Myocyte (in vitro differentiated cells): ENCODE data around the gene RGS6. TPM values are rescaled to one million over a fixed set of nuclear protein-coding genes. Genes with fewer than 3 reads are reported as not detected.

Experiments used
- DNase-seq: peaks from one replicate; pipeline ENCODE4 v3.0.0-alpha.2; 2012; ENCODE audit warnings: low read depth
- total RNA-seq: library from RNA; depleted of rRNA; stranded (reverse); fragments of >200 nt; gene quantifications from 2 replicates; pipeline ENCODE4 v1.2.3, GENCODE V29; 2014

Gene RGS6
- total RNA-seq, 1 donor from 2014 or later, result not detected

- DNase-seq, result no peak
Observed at GRCh38 chr14:72311116-72311515, 378.9 kb downstream of the RGS6 start.

DNA sequence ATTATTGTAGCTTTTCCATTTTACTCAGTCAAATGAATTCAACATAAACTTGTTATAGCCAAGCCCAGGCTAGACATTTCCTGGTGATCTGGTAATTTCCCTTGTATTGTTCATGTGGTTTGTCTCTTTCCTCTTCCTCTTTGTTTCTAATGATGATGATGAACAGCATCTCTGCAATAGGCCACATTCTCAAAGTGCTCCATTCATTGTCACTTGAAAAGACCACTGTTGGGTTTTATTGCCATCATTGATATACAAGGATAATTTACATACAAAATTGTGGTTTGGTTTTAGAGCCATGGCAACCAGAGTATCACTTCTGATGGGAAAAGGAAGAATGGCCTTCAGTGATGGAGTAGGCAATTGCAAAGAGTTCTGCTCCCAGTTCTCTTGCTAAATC is 379.3 kb downstream of the RGS6 start:
- no peak for DNase-seq

- no peak for DNase-seq
Observed at GRCh38 chr14:72314808-72315435, 382.7 kb downstream of the RGS6 start.

GRCh38 chr14:72315714-72316113 is 383.5 kb downstream of the RGS6 start:
- peak; percentile 3 for DNase-seq

DNA sequence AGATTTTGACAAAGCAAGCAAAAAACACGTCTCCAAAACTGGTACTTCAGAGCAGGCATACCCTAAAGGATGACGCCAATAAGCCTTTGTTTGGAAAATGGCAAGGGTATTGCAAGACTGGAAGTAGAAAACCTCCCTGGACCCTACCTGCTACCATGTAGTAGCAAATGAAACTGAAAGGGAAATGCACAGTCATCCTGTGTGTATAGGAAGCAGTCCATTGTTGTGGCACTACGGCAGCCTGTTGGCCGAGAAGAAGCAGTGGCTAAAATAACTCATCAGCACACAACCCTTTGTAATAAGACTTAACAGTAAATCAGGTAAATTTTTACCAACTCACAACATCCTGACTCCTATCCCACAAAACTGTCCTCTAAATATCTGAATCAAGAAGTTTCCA is 386.4 kb downstream of the RGS6 start:
- no peak for DNase-seq

DNA sequence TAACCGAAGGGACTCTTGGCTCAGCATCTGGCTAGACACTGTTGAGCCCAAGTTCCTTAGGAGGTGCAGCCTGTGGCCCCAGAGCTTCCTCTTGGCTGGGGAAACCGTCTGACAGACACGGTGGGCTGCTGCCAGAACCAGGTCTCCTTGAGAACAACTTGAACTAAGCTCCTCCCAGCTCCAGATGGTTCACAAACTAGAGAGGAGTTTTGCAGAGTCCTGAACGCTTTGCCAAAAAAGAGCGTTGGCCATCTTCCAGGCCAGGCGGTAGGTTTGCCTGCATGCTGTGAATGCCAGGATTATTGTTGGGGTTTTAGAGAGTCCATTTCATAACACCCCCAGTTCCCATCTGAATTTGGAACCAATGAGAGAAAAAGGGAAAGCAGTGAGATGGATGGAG is 399.8 kb downstream of the RGS6 start:
- DNase-seq, result no peak

DNA sequence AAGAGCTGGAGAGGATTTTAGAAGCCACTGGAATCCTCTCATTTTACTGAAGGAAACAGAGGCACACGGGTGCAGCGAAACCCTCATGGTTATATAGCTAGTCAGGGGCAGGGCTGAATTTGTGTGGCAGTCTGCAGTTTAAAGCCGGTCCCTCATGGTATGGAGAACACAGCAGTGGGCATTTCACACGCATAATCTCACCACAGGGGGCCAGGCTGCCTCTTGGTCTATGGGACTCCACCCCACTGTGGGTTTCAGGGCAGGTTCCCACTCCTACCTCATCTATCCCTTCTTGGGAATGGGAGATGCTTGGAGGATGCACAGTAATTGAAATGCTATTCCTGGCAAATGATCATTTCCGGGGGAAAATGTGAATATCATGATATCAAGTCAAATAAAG is 400.6 kb downstream of the RGS6 start:
- DNase-seq, result no peak

DNA sequence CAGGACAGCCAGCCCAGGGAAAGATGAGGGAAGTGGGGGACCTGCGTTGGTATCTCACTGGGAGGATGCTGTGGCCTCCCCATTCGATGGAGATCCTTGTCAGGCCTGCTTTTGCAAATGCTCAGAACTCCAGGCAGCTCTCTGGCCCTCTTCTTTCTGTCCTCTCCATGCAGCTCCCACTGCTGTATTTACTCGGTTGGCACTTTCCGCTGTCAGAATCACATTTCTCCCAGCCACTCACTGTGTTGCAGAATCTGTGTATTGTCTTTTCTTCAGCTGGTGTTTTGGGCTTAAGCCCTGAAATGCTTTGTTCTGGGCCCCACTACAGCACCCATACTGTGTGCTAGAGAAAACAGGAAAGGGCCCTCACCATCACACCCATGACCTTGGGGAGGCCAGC is 401.1 kb downstream of the RGS6 start:
- DNase-seq, result no peak

- no peak for DNase-seq
Observed at GRCh38 chr14:72336311-72336980, 404.2 kb downstream of the RGS6 start.

- no peak for DNase-seq
Observed at GRCh38 chr14:72341237-72341636, 409.0 kb downstream of the RGS6 start.

DNA sequence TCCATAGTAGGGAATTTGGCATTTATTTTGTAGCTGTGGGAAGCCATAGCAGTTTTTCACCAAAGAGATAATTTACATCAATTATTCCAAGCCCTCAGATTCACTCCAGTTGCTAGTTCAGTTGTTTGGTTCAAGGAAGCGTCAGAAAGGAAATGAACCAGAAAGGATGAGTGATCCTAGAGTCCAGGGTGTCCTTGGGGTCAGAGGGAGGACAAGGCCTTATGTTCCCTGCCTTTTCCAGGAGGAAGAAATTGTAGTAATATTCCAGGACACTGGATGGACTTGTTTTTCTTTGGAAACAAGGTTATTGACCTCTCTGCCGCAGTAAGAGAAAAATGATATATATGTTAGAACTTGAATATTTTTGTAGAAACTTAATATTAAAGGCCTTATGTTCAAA is 409.5 kb downstream of the RGS6 start:
- DNase-seq, result no peak

DNA sequence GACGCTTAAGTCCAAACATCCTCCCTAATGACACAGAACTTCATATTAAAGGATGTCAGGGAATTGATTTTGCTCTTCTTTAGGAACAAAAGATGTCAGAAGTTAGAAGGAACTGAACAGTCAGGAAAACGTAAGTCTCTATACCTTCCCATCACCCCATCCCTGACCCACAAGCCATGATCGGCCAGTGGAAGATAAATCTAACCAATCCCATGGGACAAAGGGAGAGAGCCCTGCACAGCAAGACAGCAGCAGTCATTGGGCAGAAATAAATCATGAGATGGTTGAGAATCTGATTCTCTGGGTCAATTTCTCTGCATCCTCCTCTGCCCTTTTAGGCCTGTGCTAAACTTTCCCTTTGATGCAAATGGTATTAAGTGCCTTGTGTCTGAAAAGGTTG is 414.9 kb downstream of the RGS6 start:
- no peak for DNase-seq

GRCh38 chr14:72350215-72350614 is 418.0 kb downstream of the RGS6 start:
- DNase-seq, result no peak

DNA sequence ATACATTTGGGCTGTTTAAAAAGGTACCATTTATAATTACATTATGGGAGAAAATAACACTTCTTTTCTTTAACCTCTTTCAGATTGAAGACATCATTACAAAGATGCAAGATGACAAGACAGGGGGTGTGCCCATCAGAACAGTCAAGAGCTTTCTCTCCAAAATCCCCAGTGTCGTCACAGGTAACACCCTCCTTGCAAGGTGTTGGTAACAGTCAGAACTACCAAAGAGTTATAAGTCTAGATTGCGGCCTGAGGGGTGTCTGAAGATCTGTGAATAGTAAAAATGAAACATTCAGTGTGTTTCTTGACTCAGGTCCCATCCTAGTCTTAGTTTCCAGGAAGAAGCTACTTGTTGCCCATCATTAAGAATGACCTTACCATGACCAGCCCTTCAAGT is 419.8 kb downstream of the RGS6 start:
- DNase-seq, result no peak

DNA sequence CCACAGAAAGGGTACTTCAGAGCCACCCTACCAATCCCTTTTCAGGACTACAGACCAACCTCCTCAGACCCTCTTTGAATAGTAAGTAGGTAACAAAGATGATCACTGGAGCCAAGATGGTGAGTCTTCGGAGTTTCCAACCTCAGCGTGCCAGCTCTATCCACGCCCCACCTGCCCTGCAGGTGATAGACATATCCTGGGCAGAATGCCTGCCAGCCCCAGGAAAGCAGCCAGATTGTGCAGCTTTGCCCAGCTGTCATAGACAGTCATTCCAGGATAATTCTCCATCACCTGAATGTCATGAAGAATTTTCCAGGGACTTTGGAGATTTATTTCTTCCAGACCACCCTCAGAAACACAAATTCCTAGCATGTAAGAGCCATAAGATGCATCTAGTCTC is 434.4 kb downstream of the RGS6 start:
- no peak for DNase-seq

GRCh38 chr14:72369106-72369505 is 436.9 kb downstream of the RGS6 start:
- no peak for DNase-seq

DNA sequence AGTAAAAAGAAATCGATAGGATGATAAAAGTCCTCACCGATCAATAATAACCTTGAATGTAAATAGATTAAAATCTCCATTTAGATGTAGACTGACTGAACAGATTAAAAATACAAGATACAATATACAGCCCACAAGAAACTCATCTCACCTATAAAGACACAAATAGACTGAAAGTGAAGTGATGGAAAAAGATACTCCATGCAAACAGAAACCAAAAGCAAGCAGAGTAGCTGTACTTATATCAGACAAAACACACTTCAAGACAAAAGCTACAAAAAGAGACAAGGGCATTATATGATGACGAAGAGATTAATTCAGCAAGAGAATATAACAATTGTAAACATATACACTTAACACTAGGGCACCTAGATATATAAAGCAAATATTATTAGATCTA is 444.8 kb downstream of the RGS6 start:
- DNase-seq, result no peak

GRCh38 chr14:72380456-72380855 is 448.2 kb downstream of the RGS6 start:
- DNase-seq, result no peak

DNA sequence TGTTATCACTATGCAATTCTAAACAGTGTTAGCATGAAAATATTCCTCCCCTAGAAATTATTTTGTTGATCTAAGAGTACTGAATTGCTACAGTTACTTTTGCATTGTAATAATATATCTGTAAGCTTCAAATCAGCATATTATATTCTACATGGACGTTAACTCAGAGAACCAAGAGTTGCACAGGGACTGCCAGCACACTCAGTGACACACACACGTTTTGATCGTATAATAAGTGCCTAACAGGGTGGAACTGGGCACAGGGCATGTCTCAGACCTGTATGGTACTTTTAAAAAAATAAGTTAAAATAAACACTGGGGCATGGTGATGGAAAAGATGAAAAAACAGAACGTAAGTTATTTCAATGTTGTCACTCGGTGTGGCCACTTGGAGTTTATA is 451.6 kb downstream of the RGS6 start:
- DNase-seq, result no peak

DNA sequence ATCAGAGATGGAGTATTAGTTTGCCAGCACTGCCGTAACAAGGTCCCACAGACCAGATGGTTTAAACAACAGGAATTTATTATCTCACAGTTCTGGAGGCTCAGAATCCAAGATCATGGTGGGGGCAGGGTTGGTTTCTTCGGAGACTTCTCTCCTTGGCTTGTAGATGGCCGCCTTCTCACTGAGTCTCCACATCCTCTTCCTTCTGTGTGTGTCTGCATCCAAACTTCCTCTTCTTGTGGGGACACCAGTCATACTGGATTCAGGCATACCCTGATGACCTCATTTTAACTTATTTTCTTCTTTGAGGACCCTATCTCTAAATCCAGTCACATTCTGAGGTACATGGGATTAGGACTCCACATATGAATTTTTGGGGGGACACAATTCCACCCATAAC is 455.5 kb downstream of the RGS6 start:
- no peak for DNase-seq

DNA sequence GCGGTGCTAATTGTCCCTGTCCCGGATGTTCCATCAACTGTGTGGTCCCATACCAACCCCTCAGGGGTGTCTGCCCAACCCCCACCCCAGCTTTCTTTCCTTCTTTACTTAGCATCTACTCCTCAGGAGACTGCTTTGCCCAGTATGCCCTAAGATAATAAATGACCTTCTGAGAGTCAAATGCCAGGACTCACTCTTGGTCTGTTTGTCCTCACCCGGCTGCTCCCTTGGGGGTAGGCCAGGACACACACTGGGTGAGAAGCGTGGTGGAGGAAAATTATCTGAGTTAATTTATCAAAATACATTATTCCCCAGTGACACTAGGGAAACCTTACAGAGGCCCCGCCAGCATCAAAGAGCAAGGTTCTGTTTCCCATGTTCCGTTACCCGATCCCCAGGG is 457.0 kb downstream of the RGS6 start:
- DNase-seq, result no peak

DNA sequence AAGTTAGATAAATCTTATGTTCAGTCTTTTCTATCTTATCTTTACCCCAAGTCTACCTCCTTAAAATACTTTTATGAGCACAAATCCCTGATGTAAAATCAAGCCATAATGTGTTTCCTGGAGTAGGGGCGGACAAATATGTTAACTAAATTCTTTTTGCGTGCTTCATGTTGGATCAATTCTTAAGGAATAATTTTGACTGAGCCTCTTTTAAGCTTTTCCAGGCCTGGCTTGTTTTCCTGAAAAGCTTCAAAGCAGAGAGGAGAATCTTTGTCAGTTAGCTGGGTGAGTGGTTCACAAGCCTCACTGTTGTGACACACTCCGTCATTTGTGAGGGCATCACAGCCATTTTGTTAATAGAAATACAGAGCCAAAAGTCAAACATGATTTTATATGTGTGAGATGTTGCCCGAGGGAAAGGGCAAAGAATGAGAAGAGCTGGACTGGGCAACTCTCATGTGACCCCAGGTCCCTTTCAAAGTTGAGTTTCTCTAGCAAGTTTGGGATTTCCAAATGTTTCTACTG is 468.9 kb downstream of the RGS6 start:
- DNase-seq, result no peak
